ENCODE data around the gene HTR3A.

The HTR3A gene

GRCh38 chr11:113949891-113950290, 25.0 kb upstream of the HTR3A start:
- ChIA-PET CTCF (no interaction called here), POLR2A (no interaction called here)
- no peak overlapping the region for H3K27ac ChIP-seq (ENCODE audit: extremely low read depth, low read depth, low read length)
- TF ChIP-seq, protein P1, sequence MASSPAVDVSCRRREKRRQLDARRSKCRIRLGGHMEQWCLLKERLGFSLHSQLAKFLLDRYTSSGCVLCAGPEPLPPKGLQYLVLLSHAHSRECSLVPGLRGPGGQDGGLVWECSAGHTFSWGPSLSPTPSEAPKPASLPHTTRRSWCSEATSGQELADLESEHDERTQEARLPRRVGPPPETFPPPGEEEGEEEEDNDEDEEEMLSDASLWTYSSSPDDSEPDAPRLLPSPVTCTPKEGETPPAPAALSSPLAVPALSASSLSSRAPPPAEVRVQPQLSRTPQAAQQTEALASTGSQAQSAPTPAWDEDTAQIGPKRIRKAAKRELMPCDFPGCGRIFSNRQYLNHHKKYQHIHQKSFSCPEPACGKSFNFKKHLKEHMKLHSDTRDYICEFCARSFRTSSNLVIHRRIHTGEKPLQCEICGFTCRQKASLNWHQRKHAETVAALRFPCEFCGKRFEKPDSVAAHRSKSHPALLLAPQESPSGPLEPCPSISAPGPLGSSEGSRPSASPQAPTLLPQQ (tag by site-specific recombination; IDR thresholded peaks at IDR 0.05), result no peak
- no peak overlapping the region for H3K4me3 ChIP-seq (ENCODE audit: low read depth, low read length)
- H3K9me3 ChIP-seq (ENCODE audit: control insufficient read depth, insufficient read depth, low read depth, low read length), result no peaks in the 10 kb centered on the region
- H3K36me3 ChIP-seq (ENCODE audit: control insufficient read depth in 2 of 2, insufficient read depth in 1 of 2, low read length in 2 of 2), result no peaks in the 10 kb centered on the region
- no peaks in the 10 kb centered on the region for H3K4me1 ChIP-seq (ENCODE audit: control insufficient read depth, insufficient read depth, low read length)

DNA sequence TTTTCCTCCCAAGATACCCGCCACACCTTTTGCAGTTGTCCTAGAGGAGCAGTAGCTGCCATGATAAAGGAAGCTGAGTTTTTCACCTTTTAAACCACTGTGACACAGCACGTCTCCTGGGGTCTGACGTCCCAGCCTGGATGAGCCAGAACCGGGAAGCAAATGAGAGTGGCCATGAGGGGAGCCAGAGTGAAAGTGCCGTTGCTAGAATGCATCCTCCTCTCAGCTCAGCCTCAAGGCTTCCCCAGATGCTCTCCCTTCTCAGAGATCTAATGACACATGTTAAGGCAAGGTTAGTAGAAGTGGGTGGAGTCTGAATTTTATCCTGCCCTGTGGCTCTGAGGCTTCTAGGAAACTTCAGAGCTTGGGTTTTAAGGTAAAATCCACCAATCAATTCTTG, 23.4 kb upstream of the HTR3A start:
- H3K9me3 ChIP-seq (ENCODE audit: control insufficient read depth, insufficient read depth, low read depth, low read length), result no peaks in the 10 kb centered on the region
- TF ChIP-seq ZNF654 (tag by site-specific recombination; IDR thresholded peaks at IDR 0.05; ENCODE audit: low read depth) (no peak), HOXA7 (CRISPR knock-in tag; IDR thresholded peaks at IDR 0.05; ENCODE audit: borderline replicate concordance) (no peak)
- H3K4me1 ChIP-seq (ENCODE audit: control insufficient read depth, insufficient read depth, low read length), result no peaks in the 10 kb centered on the region
- H3K27ac ChIP-seq (ENCODE audit: extremely low read depth, low read depth, low read length), result no peak overlapping the region
- POLR2A ChIA-PET, result no interaction called here
- H3K4me3 ChIP-seq (ENCODE audit: low read depth, low read length), result no peak overlapping the region
- no peaks in the 10 kb centered on the region for H3K36me3 ChIP-seq (ENCODE audit: control insufficient read depth in 2 of 2, insufficient read depth in 1 of 2, low read length in 2 of 2)
- CTCF ChIA-PET, result interaction anchor here (1.4 kb wide), 1 partner anchor 55 kb away, joined by 5 read pairs; no protein-coding TSS in a partner anchor

DNA sequence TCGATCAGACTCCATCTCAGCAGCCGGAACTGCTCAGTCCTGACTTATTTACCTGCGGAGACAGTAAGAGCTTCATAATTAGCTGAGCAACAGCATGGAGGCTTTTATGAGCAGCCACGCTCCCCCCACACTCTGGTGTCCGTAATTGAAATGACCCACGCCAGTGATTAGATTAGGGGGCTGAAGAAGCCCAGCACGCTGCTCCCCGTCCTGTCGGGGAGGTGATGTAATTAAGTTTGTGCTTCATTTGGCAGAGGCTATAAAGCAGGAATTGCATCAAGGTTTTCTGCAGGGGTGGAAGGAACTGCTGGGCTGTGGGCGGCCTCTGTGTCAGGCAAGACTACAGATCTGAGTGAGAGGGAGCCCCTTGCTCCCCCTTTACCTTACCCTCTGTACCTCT, 22.8 kb upstream of the HTR3A start:
- CTCF ChIA-PET, result interaction anchor here (1.4 kb wide), 1 partner anchor 56 kb away, joined by 5 read pairs; no protein-coding TSS in a partner anchor
- TF ChIP-seq ZNF830 (tag by site-specific recombination; IDR thresholded peaks at IDR 0.05; ENCODE audit: low read depth) (no peak), ZNF585B (tag by site-specific recombination; IDR thresholded peaks at IDR 0.05) (no peak), ZNF837 (tag by site-specific recombination; IDR thresholded peaks at IDR 0.05) (no peak), ZNF341 (tag by site-specific recombination; IDR thresholded peaks at IDR 0.05; ENCODE audit: low read depth) (peak; percentile 51), ZFHX2 (tag by site-specific recombination; conservative IDR thresholded peaks at IDR 0.05) (peak; percentile 72), ELK4 (IDR thresholded peaks at IDR 0.05; ENCODE audit: borderline replicate concordance, low read depth, low read length) (no peak), ZNF561 (tag by site-specific recombination; IDR thresholded peaks at IDR 0.05; ENCODE audit: borderline replicate concordance) (no peak), ZBTB21 (tag by site-specific recombination; IDR thresholded peaks at IDR 0.05) (no peak), ZNF510 (tag by site-specific recombination; IDR thresholded peaks at IDR 0.05; ENCODE audit: insufficient replicate concordance) (no peak), ZNF394 (tag by site-specific recombination; IDR thresholded peaks at IDR 0.05; ENCODE audit: borderline replicate concordance) (peak; percentile 15; the same call in 1 of the 2 replicates), EGR2 (tag by site-specific recombination; IDR thresholded peaks at IDR 0.05; ENCODE audit: low read depth) (peak; percentile 45; the same call in 1 of the 2 replicates), HOXD13 (CRISPR knock-in tag; IDR thresholded peaks at IDR 0.05; ENCODE audit: borderline replicate concordance) (no peak), KLF16 (tag by site-specific recombination; IDR thresholded peaks at IDR 0.05) (no peak), ATF2 (tag by site-specific recombination; IDR thresholded peaks at IDR 0.05; ENCODE audit: low read depth) (0 out of 2 replicates have a peak, but pooled peaks have one; percentile 25)
- TF ChIP-seq, protein P2, sequence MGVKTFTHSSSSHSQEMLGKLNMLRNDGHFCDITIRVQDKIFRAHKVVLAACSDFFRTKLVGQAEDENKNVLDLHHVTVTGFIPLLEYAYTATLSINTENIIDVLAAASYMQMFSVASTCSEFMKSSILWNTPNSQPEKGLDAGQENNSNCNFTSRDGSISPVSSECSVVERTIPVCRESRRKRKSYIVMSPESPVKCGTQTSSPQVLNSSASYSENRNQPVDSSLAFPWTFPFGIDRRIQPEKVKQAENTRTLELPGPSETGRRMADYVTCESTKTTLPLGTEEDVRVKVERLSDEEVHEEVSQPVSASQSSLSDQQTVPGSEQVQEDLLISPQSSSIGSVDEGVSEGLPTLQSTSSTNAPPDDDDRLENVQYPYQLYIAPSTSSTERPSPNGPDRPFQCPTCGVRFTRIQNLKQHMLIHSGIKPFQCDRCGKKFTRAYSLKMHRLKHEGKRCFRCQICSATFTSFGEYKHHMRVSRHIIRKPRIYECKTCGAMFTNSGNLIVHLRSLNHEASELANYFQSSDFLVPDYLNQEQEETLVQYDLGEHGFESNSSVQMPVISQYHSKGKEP (tag by site-specific recombination; IDR thresholded peaks at IDR 0.05), result no peak
- TF ChIP-seq, protein P3, sequence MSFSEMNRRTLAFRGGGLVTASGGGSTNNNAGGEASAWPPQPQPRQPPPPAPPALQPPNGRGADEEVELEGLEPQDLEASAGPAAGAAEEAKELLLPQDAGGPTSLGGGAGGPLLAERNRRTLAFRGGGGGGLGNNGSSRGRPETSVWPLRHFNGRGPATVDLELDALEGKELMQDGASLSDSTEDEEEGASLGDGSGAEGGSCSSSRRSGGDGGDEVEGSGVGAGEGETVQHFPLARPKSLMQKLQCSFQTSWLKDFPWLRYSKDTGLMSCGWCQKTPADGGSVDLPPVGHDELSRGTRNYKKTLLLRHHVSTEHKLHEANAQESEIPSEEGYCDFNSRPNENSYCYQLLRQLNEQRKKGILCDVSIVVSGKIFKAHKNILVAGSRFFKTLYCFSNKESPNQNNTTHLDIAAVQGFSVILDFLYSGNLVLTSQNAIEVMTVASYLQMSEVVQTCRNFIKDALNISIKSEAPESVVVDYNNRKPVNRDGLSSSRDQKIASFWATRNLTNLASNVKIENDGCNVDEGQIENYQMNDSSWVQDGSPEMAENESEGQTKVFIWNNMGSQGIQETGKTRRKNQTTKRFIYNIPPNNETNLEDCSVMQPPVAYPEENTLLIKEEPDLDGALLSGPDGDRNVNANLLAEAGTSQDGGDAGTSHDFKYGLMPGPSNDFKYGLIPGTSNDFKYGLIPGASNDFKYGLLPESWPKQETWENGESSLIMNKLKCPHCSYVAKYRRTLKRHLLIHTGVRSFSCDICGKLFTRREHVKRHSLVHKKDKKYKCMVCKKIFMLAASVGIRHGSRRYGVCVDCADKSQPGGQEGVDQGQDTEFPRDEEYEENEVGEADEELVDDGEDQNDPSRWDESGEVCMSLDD (tag by site-specific recombination; IDR thresholded peaks at IDR 0.05), result no peak
- TF ChIP-seq, protein P4, sequence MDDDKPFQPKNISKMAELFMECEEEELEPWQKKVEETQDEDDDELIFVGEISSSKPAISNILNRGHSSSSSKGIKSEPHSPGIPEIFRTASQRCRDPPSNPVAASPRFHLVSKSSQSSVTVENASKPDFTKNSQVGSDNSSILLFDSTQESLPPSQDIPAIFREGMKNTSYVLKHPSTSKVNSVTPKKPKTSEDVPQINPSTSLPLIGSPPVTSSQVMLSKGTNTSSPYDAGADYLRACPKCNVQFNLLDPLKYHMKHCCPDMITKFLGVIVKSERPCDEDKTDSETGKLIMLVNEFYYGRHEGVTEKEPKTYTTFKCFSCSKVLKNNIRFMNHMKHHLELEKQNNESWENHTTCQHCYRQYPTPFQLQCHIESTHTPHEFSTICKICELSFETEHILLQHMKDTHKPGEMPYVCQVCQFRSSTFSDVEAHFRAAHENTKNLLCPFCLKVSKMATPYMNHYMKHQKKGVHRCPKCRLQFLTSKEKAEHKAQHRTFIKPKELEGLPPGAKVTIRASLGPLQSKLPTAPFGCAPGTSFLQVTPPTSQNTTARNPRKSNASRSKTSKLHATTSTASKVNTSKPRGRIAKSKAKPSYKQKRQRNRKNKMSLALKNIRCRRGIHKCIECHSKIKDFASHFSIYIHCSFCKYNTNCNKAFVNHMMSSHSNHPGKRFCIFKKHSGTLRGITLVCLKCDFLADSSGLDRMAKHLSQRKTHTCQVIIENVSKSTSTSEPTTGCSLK (tag by site-specific recombination; IDR thresholded peaks at IDR 0.05), result no peak

More for the DNA sequence above, 22.8 kb upstream of the HTR3A start:
- Histone ChIP-seq H3K36me3 (ENCODE audit: control insufficient read depth in 2 of 2, insufficient read depth in 1 of 2, low read length in 2 of 2) (no peaks in the 10 kb centered on the region), H3K4me1 (ENCODE audit: control insufficient read depth, insufficient read depth, low read length) (no peaks in the 10 kb centered on the region), H3K27ac (ENCODE audit: extremely low read depth, low read depth, low read length) (no peak overlapping the region), H3K9me3 (ENCODE audit: control insufficient read depth, insufficient read depth, low read depth, low read length) (no peaks in the 10 kb centered on the region), H3K4me3 (ENCODE audit: low read depth, low read length) (no peak overlapping the region)
- POLR2A ChIA-PET, result interaction anchor here (0.5 kb wide), 1 partner anchor 14 kb away, joined by 3 read pairs; no protein-coding TSS in a partner anchor

Measured in HEK293 (cell line).